A673 (cell line): ENCODE measurements around the gene CEP44. TPM values are rescaled to one million over a fixed set of nuclear protein-coding genes. Genes with fewer than 3 reads are reported as not detected.

ENCODE experiments used
- total RNA-seq: library from RNA; stranded (reverse); gene quantifications from 2 replicates; pipeline ENCODE4 v1.2.3, GENCODE V29; 2021

CEP44 gene
- total RNA-seq, 1 experiment from 2014 or later, result 22.3 TPM

Other genes with a start within 250 kb of the CEP44 start
- gene FBXO8, start 244 bp upstream of the CEP44 start, total RNA-seq, result 11.7 and 13.5 TPM in 2 replicates
- gene HPGD, start 238.6 kb downstream of the CEP44 start, total RNA-seq, result 1.3 and 1.7 TPM in 2 replicates